ENCODE data around the gene GPD2.

The GPD2 gene

DNA sequence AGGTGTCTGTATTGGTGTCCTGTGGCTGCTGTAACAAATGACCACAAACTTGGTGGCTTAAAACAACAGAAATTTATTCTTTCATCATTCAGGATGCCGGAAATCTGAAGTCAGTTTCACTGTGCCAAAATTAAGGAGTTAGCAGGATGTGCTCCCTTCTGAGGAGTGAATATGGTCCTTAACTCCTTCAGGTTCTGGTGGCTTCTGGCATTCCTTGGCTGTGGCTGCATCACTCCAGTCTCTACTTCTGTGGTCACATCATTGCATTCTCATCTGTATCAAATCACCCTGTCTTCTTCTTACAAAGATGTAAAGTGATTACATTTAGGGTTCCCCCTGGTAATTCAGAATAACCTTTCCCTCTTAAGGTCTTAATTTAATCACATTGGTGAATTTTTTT, 12.6 kb downstream of the GPD2 start:
- DNase-seq (ENCODE audit: low spot score), result no peak
- Mint-ChIP-seq H3K4me3 (no peak overlapping the region), H3K36me3 (ENCODE audit: low read depth) (peaks cover 30% of the 10 kb centered on the region), H3K4me1 (ENCODE audit: low read depth) (peaks cover 12% of the 10 kb centered on the region), H3K27ac (no peak overlapping the region), H3K9me3 (peaks cover 18% of the 10 kb centered on the region), H3K27me3 (ENCODE audit: low read depth) (no peaks in the 10 kb centered on the region)

DNA sequence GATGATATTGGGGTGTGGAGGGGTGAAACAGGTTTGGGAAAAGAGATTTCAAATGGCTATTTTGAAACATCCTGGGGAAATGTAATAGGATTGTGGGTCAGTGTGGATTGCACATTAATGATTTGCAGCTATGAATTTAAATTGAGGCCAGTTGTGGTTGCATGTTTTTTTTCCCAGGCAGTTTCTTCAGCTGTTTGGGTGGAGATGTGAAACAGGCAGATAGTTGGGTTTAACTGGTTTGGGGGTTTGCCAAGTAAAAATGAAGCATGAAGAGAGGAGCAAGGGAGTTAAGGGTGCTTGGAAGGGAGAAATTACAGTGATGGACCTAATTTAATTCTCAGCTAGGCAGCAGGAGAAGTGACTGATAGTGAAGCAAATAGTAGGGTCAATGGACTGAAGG, 16.8 kb downstream of the GPD2 start:
- Mint-ChIP-seq H3K27ac (no peak overlapping the region), H3K9me3 (peaks cover 18% of the 10 kb centered on the region), H3K4me1 (ENCODE audit: low read depth) (peaks cover 17% of the 10 kb centered on the region), H3K27me3 (ENCODE audit: low read depth) (no peaks in the 10 kb centered on the region), H3K4me3 (no peak overlapping the region), H3K36me3 (ENCODE audit: low read depth) (peaks cover 32% of the 10 kb centered on the region)
- no peak for DNase-seq (ENCODE audit: low spot score)

DNA sequence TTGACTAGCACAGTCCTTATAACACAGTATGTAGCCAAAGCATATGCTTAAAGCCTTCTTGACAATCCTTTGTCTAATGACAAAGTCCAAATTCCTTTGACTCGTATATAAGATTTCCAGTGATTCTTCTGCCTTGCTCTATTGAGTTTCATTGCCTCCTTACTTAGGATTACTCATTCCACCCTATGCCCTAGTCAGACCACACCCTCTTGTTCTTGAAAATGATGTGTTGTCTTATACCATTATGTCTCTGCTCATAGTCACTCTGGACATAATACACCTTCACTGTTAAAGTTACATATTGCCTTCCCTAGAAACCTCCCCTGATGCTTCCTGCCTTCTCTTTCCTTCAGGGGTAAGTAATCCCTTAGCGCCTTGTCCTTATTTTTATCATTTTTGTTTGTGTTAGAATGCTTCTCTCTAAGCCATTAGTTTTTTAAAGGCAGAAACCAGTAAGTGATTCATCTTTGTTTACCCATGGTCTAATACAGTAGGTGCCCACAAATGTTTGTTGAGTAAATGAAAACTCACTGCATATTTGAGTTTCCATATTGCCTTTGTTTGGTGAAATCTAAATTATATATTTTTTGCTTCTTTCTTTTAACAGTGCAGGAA, 19.3 kb downstream of the GPD2 start:
- peaks cover 20% of the 10 kb centered on the region for H3K36me3 Mint-ChIP-seq (ENCODE audit: low read depth)
- peaks cover 11% of the 10 kb centered on the region for H3K9me3 Mint-ChIP-seq
- DNase-seq (ENCODE audit: low spot score), result no peak
- H3K4me1 Mint-ChIP-seq (ENCODE audit: low read depth), result peaks cover 17% of the 10 kb centered on the region
- no peak overlapping the region for H3K27ac Mint-ChIP-seq
- no peaks in the 10 kb centered on the region for H3K27me3 Mint-ChIP-seq (ENCODE audit: low read depth)
- no peak overlapping the region for H3K4me3 Mint-ChIP-seq

DNA sequence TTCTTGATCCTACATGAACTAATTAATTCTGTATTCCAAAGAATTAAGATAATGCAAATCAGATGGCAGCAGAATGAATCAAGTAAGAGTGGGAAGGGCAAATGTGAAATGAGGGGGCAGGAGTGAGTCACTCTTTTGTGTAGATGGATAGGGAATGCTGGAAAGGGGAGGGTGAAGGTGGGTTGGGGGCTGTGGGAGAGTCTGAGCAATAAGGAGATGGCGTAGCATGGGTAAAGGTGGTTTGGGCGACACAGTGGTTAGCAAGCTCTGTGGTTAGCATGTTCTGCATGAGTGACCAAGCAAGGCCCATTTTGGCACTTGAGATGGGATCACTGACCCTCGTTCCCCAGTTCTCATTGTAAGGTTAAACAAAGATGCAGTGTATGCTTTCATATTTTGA, 20.4 kb downstream of the GPD2 start:
- Mint-ChIP-seq H3K4me3 (no peak overlapping the region), H3K9me3 (peaks cover 10% of the 10 kb centered on the region), H3K4me1 (ENCODE audit: low read depth) (peaks cover 18% of the 10 kb centered on the region), H3K27me3 (ENCODE audit: low read depth) (no peaks in the 10 kb centered on the region), H3K27ac (no peak overlapping the region), H3K36me3 (ENCODE audit: low read depth) (peaks cover 20% of the 10 kb centered on the region)
- no peak for DNase-seq (ENCODE audit: low spot score)

DNA sequence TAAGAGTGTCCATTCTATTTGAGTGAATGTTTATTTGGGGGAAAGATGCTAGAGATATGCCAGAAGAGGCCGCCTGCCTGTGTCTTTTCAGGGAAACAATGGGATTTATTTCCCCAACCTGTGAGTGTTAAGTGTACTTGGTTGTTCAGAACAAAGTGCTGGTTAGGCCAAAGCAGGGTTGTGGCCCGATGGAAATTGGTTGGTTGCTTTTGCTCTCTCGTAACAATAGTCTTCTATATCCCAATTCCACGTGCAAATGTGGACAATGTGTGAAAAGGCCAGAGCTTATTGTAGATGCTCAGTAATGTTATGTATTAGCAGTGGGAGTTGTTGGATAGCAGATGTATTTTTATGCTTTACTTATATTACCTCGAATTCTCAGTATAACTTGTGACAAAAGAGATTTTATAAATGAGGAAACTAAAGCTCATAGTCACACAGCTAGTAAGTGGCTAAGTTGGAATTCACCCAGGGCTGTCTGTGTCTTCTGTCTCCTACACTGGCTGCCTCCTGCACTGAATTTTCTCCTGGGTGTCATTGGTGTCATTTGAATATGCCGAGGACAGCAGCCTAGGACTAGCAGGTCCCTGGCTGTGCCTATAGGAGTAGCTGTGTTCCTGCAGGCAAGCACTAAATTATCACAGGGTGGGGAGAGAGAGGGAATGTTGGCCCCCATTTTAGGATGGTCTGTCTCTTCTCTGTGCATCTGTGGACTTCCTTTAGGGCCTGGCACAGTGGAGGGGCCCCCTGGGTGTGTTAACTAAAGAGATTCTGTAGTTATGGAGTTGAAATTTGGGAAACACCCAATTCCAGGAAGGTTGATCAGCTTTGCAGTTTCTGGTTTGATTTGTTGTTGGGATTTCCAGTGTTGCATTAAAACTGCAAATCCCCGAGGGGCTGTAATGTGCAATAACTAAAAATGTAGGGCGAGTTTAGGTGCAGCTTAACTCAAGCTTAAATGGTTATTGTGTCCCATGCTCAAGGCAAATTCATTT, 21.6 kb downstream of the GPD2 start:
- no peaks in the 10 kb centered on the region for H3K27me3 Mint-ChIP-seq (ENCODE audit: low read depth)
- H3K4me1 Mint-ChIP-seq (ENCODE audit: low read depth), result peaks cover 16% of the 10 kb centered on the region
- H3K9me3 Mint-ChIP-seq, result peaks cover 5% of the 10 kb centered on the region
- no peak overlapping the region for H3K4me3 Mint-ChIP-seq
- peaks cover 13% of the 10 kb centered on the region for H3K36me3 Mint-ChIP-seq (ENCODE audit: low read depth)
- no peak for DNase-seq (ENCODE audit: low spot score)
- H3K27ac Mint-ChIP-seq, result no peak overlapping the region

DNA sequence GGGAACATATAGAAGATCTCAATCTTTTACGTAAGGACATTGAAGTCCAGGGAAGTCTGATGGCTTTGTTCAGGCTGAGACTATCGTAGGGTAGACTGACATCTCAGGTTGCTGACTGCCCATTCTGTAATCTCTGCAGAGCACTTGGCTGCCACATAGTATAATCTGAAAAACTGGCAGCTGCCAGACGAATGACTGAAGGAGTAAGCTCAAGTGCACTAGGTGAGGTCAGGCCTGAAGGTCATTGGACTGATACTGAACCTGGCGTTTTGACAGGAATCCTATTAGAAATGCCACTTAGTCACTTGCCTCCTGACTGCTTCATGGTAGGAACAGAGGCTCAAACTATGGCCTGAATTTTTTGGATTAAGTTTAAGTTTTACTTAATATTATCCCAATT, 23.5 kb downstream of the GPD2 start:
- Mint-ChIP-seq H3K9me3 (no peaks in the 10 kb centered on the region), H3K27ac (no peak overlapping the region), H3K4me1 (ENCODE audit: low read depth) (peaks cover 8% of the 10 kb centered on the region), H3K27me3 (ENCODE audit: low read depth) (no peaks in the 10 kb centered on the region), H3K4me3 (no peak overlapping the region), H3K36me3 (ENCODE audit: low read depth) (no peaks in the 10 kb centered on the region)
- DNase-seq (ENCODE audit: low spot score), result no peak

DNA sequence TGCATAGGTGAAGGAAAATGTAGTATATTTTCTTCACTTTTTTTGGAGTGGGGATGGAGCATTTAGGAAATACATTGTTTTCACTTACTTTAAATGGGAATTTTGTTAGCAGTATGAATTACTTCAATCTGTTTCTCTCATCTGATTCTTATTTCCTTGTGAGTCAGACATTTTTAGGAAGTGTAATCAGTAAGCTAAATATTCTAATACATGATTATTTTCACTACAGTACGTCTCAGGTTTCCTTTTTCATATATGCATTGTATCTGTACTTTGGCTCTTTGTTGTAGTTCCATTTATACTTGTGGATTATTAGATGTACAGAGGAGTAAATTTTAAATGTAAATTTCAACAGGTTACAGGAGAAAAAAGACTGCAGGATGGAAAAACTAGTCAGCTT, 27.9 kb downstream of the GPD2 start:
- Mint-ChIP-seq H3K27me3 (ENCODE audit: low read depth) (no peaks in the 10 kb centered on the region), H3K36me3 (ENCODE audit: low read depth) (no peaks in the 10 kb centered on the region), H3K4me3 (no peak overlapping the region), H3K9me3 (no peaks in the 10 kb centered on the region), H3K4me1 (ENCODE audit: low read depth) (peaks cover 15% of the 10 kb centered on the region), H3K27ac (no peak overlapping the region)
- no peak for DNase-seq (ENCODE audit: low spot score)

DNA sequence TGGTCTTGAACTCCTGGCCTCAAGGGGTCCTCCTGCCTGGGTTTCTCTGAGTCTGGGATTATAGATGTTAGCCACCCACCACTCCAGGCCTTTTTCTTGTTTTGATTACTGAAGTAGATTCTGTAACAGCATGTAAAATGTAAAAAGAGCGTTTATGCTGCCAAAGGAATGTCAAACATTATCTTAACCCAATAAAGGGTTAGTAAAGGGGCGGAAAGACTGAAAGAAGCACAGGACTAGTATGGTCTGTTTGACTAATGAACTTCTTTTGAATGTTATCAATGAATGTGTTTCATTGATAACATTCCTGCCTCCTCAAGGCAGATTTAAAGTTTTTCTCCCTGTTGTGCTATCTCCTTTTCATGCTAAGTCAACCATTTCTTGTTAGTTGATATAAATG, 29.4 kb downstream of the GPD2 start:
- no peaks in the 10 kb centered on the region for H3K27me3 Mint-ChIP-seq (ENCODE audit: low read depth)
- peaks cover 17% of the 10 kb centered on the region for H3K4me1 Mint-ChIP-seq (ENCODE audit: low read depth)
- H3K27ac Mint-ChIP-seq, result no peak overlapping the region
- H3K9me3 Mint-ChIP-seq, result no peaks in the 10 kb centered on the region
- H3K36me3 Mint-ChIP-seq (ENCODE audit: low read depth), result peaks cover 4% of the 10 kb centered on the region
- H3K4me3 Mint-ChIP-seq, result no peak overlapping the region
- no peak for DNase-seq (ENCODE audit: low spot score)

DNA sequence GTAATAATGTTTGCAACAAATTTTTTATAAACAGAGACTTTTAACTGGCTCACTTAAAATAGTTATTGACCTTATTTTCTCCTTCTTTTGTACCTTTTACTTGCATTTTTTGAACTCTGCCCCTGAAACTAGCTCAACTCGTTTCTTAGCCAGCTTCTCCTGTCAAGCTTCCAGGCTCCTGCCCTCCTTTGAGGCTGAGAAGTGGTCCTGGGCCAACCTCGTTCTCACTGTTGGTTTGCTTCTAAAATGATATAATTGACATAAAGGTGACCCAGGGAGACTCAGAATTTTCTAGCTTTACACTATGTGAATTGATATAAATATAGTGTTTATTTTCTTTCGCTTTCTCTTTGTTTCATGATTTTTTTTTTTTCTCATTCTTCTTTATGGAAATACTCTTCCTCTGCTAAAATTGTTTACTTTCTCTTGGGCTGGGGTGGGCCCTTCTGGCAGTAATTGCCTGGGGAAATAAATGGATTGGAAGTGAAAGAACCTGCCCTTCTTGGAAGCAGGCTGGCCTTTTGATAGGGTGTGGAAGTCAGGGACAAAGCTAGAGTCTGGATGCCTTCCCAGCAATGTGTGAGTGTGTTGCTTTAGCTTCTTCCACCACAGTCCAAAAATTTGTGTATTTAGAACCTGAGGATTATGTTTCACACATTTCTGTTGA, 30.7 kb downstream of the GPD2 start:
- Mint-ChIP-seq H3K27ac (no peak overlapping the region), H3K36me3 (ENCODE audit: low read depth) (peaks cover 4% of the 10 kb centered on the region), H3K4me3 (no peak overlapping the region), H3K27me3 (ENCODE audit: low read depth) (no peaks in the 10 kb centered on the region), H3K4me1 (ENCODE audit: low read depth) (peaks cover 24% of the 10 kb centered on the region), H3K9me3 (no peaks in the 10 kb centered on the region)
- no peak for DNase-seq (ENCODE audit: low spot score)

DNA sequence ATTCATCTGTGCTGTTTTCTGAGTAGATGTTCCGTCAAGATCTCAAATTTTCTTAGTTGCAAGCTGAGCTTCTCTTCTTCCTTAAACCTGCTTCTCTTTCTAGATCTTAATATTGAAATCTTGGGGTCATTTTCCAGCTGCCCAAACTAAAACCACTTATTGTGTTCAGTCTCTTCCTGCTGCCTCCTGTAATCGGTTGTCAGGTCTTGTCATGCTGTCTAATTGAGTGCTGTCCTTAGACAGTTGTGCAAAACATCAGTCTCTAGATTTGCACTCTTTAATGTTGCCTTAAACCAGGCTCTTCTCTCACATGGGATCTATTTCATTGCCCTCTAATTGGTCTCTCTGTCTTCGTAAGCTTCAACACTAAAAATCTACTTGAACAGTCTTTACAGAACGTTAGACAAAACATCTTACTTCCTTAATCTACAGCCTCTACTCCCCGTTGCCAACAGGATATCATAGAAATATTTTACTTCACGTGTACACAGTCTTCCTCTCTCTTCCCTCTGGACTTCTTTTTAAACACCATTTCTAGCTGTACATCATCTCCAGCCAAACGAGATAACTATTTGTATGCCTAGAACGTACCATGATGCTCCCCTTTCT, 34.9 kb downstream of the GPD2 start:
- Mint-ChIP-seq H3K36me3 (ENCODE audit: low read depth) (peaks cover 6% of the 10 kb centered on the region), H3K4me1 (ENCODE audit: low read depth) (peaks cover 40% of the 10 kb centered on the region), H3K4me3 (no peak overlapping the region), H3K9me3 (no peaks in the 10 kb centered on the region), H3K27me3 (ENCODE audit: low read depth) (no peaks in the 10 kb centered on the region), H3K27ac (no peak overlapping the region)
- no peak for DNase-seq (ENCODE audit: low spot score)

DNA sequence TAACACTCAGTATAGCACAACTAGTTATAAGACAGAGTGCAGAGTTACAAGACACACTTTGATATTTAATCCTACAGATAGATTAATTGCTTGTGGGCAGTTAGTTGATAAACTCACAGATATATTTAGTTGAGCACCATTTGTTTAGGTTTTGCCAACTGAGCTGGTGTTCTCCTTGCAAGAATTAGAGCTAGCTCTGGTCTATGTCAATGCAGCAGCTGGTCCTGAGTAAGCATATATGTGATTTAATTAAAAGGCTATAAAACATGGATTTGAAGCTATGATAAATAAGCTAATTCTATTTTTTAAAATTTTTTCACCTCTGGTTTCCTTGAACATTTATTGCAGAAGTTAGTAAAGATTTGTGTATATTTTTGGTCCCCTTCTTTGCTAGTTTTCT, 35.6 kb downstream of the GPD2 start:
- peaks cover 8% of the 10 kb centered on the region for H3K36me3 Mint-ChIP-seq (ENCODE audit: low read depth)
- H3K4me1 Mint-ChIP-seq (ENCODE audit: low read depth), result peaks cover 42% of the 10 kb centered on the region
- no peaks in the 10 kb centered on the region for H3K9me3 Mint-ChIP-seq
- no peaks in the 10 kb centered on the region for H3K27me3 Mint-ChIP-seq (ENCODE audit: low read depth)
- no peak overlapping the region for H3K27ac Mint-ChIP-seq
- DNase-seq (ENCODE audit: low spot score), result no peak
- no peak overlapping the region for H3K4me3 Mint-ChIP-seq

DNA sequence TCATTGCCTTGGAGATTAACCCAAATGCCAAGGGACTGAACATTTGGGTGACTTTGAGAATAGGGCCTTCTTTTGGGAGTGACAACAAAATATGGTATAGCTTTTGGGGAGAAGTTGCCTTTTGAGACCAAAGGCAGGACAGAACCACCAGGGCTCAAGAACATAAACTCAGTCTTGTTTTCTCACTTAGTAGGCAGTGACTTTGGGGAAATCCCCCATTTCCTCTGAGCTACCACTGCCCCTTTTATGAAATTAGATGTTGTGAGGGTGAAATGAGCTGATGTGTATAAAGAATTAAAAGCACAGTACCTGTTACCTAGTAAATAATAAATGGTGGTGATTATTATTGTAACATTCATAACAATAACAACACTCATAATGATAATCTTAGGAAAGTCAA, 36.5 kb downstream of the GPD2 start:
- no peaks in the 10 kb centered on the region for H3K9me3 Mint-ChIP-seq
- H3K4me1 Mint-ChIP-seq (ENCODE audit: low read depth), result peaks cover 38% of the 10 kb centered on the region
- no peak for DNase-seq (ENCODE audit: low spot score)
- no peaks in the 10 kb centered on the region for H3K27me3 Mint-ChIP-seq (ENCODE audit: low read depth)
- H3K4me3 Mint-ChIP-seq, result no peak overlapping the region
- H3K27ac Mint-ChIP-seq, result no peak overlapping the region
- H3K36me3 Mint-ChIP-seq (ENCODE audit: low read depth), result peaks cover 15% of the 10 kb centered on the region

DNA sequence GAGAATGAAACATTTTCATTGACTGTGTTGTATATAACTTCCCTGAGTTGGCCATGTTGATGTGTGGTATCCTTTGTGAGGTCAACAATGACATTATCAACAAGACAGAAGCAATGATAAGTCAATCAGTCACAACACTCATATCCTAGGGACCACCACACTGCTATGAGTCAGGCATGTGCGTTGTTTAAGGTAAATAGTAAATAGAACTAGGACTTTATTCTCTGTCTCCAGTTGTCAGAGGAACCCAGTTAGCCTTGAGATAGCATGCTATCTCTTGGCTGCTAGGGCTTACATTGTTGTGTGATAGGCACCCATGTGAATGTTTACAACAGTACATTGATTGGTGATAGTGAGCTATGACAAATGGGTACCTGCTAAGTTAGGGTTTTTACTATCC, 37.3 kb downstream of the GPD2 start:
- H3K36me3 Mint-ChIP-seq (ENCODE audit: low read depth), result peaks cover 20% of the 10 kb centered on the region
- H3K27ac Mint-ChIP-seq, result no peak overlapping the region
- no peak overlapping the region for H3K4me3 Mint-ChIP-seq
- no peaks in the 10 kb centered on the region for H3K27me3 Mint-ChIP-seq (ENCODE audit: low read depth)
- peaks cover 40% of the 10 kb centered on the region for H3K4me1 Mint-ChIP-seq (ENCODE audit: low read depth)
- no peaks in the 10 kb centered on the region for H3K9me3 Mint-ChIP-seq
- DNase-seq (ENCODE audit: low spot score), result no peak

DNA sequence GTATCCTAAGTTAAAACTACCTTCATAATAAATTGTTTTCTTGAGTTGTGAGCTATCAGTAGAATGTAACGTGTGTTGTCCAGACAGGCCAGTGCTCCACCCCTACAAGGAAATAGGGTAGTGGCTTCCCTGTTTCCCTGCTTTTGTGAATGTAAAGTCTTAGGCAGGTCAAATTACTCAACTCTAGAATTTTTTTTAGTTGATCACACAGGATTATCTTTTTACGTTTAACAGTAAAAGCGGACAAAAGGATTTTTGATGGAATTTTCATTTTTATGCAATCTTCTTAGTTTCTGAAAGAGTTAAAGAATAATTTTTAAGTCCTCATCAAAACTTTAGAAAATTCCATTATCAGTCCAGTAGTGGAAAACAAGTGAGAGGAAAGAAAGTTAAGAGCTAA, 38.2 kb downstream of the GPD2 start:
- Mint-ChIP-seq H3K4me1 (ENCODE audit: low read depth) (peaks cover 40% of the 10 kb centered on the region), H3K9me3 (no peaks in the 10 kb centered on the region), H3K27ac (no peak overlapping the region), H3K27me3 (ENCODE audit: low read depth) (no peaks in the 10 kb centered on the region), H3K4me3 (no peak overlapping the region), H3K36me3 (ENCODE audit: low read depth) (peaks cover 20% of the 10 kb centered on the region)
- no peak for DNase-seq (ENCODE audit: low spot score)
